ENCODE results near the gene ARHGEF7. TPM values are rescaled to one million over a fixed set of nuclear protein-coding genes. Genes with fewer than 3 reads are reported as not detected.

The ARHGEF7 gene
- polyA plus RNA-seq, 1 experiment: 40.3 TPM

- no peak for TF ChIP-seq CTCF (IDR thresholded peaks at IDR 0.05; ENCODE audit: low read depth, low read length)
- CTCF ChIA-PET: no interaction called here
- no peak overlapping the region for H3K4me3 ChIP-seq (ENCODE audit: low read depth, low read length)
- no peak for DNase-seq (ENCODE audit: low read depth, low spot score)
- POLR2A ChIA-PET: no interaction called here
- H3K9me3 ChIP-seq (ENCODE audit: control insufficient read depth, insufficient read depth, low read length): peaks cover 28% of the 10 kb centered on the region
- no peak overlapping the region for H3K27ac ChIP-seq (ENCODE audit: low read depth, low read length)
- H3K27me3 ChIP-seq (ENCODE audit: control insufficient read depth, insufficient read depth, low read length): no peaks in the 10 kb centered on the region
These were observed 199.7 kb downstream of the ARHGEF7 start for GRCh38 chr13:111314852-111315251.

- H3K9me3 ChIP-seq (ENCODE audit: control insufficient read depth, insufficient read depth, low read length): peaks cover 28% of the 10 kb centered on the region
- no peaks in the 10 kb centered on the region for H3K27me3 ChIP-seq (ENCODE audit: control insufficient read depth, insufficient read depth, low read length)
- ChIA-PET POLR2A (no interaction called here), CTCF (no interaction called here)
- DNase-seq (ENCODE audit: low read depth, low spot score): no peak
- TF ChIP-seq CTCF (IDR thresholded peaks at IDR 0.05; ENCODE audit: low read depth, low read length): no peak
- no peak overlapping the region for H3K4me3 ChIP-seq (ENCODE audit: low read depth, low read length)
- no peak overlapping the region for H3K27ac ChIP-seq (ENCODE audit: low read depth, low read length)
These were observed 200.4 kb downstream of the ARHGEF7 start for GRCh38 chr13:111315347-111315995.

DNA sequence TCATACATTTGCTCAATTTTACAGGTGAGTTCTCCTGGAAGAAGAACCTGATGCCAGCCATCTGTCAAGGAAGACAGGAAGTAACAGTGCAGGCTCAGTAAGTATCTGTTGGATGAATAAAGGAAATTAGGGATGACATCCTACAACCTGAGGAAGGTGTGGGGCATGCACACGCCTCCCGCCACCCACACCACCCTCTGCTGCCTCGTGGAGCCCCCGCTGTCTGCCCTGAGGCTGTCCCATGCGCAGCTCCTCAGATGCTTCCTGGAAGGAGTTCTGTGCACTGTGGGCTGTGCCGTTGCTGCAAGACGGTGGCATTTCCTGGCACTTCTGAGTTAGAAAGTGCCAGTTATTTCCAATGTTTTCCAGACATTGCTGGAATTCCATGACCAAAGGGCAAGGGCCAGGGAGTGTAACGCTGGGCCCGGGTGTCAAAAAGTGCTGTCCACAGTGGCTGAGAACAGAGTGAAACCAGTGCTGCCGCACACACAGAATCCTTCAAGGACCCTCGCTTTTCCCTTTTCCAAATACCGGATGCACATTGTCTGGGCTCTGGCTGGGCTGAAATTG lies 201.1 kb downstream of the ARHGEF7 start:
- Histone ChIP-seq H3K27ac (ENCODE audit: low read depth, low read length) (no peak overlapping the region), H3K27me3 (ENCODE audit: control insufficient read depth, insufficient read depth, low read length) (no peaks in the 10 kb centered on the region), H3K9me3 (ENCODE audit: control insufficient read depth, insufficient read depth, low read length) (peaks cover 28% of the 10 kb centered on the region), H3K4me3 (ENCODE audit: low read depth, low read length) (no peak overlapping the region)
- no peak for DNase-seq (ENCODE audit: low read depth, low spot score)
- POLR2A ChIA-PET: no interaction called here
- CTCF ChIA-PET: no interaction called here
- TF ChIP-seq CTCF (IDR thresholded peaks at IDR 0.05; ENCODE audit: low read depth, low read length): no peak

- peaks cover 19% of the 10 kb centered on the region for H3K9me3 ChIP-seq (ENCODE audit: control insufficient read depth, insufficient read depth, low read length)
- no peak overlapping the region for H3K27ac ChIP-seq (ENCODE audit: low read depth, low read length)
- ChIA-PET POLR2A (no interaction called here), CTCF (no interaction called here)
- no peak for TF ChIP-seq CTCF (IDR thresholded peaks at IDR 0.05; ENCODE audit: low read depth, low read length)
- DNase-seq (ENCODE audit: low read depth, low spot score): no peak
- no peaks in the 10 kb centered on the region for H3K27me3 ChIP-seq (ENCODE audit: control insufficient read depth, insufficient read depth, low read length)
- H3K4me3 ChIP-seq (ENCODE audit: low read depth, low read length): no peak overlapping the region
These were observed 202.0 kb downstream of the ARHGEF7 start for GRCh38 chr13:111317042-111317550.

- Histone ChIP-seq H3K27ac (ENCODE audit: low read depth, low read length) (no peak overlapping the region), H3K27me3 (ENCODE audit: control insufficient read depth, insufficient read depth, low read length) (no peaks in the 10 kb centered on the region), H3K4me3 (ENCODE audit: low read depth, low read length) (no peak overlapping the region), H3K9me3 (ENCODE audit: control insufficient read depth, insufficient read depth, low read length) (peaks cover 14% of the 10 kb centered on the region)
- POLR2A ChIA-PET: no interaction called here
- TF ChIP-seq CTCF (IDR thresholded peaks at IDR 0.05; ENCODE audit: low read depth, low read length): no peak
- CTCF ChIA-PET: interaction anchor here (0.5 kb wide), 1 partner anchor 122 kb away, joined by 4 read pairs; no protein-coding TSS in a partner anchor
- no peak for DNase-seq (ENCODE audit: low read depth, low spot score)
These were observed 202.6 kb downstream of the ARHGEF7 start for GRCh38 chr13:111317571-111318345.

All from AG04450 (cell line).